ENCODE measurements around the gene HYDIN.
A peak's percentile ranks its signal among the peaks of the same experiment; 100 is the strongest.
"Not testable (repeated sequence)": the region's sequence is repeated elsewhere in the genome, so short reads cannot be mapped to it uniquely, and the experiment has no call there.

HYDIN gene

GRCh38 chr16:71006516-71006915 is 224.0 kb downstream of the HYDIN start:
- not testable (repeated sequence) for H3K56ac ChIP-seq (ENCODE audit: low read length); H4K8ac ChIP-seq (ENCODE audit: low read depth, low read length); H3K4me3 ChIP-seq (ENCODE audit: low read length); H2AK5ac ChIP-seq (ENCODE audit: low read length); H3K36me3 ChIP-seq (ENCODE audit: control insufficient read depth, insufficient read depth, low read length); DNase-seq; H3K79me1 ChIP-seq (ENCODE audit: low read length); H2BK15ac ChIP-seq (replicated peaks; ENCODE audit: low read depth); H2BK5ac ChIP-seq (ENCODE audit: low read length); H3K27ac ChIP-seq (ENCODE audit: low read depth, low read length); H3K27me3 ChIP-seq (ENCODE audit: insufficient read depth, low read length, poor library complexity); H3K4me1 ChIP-seq (ENCODE audit: control insufficient read depth, low read depth, low read length); H3K18ac ChIP-seq (ENCODE audit: low read length); H4K5ac ChIP-seq (ENCODE audit: low read length); H3K4ac ChIP-seq (ENCODE audit: low read depth, low read length); H3K23ac ChIP-seq (ENCODE audit: low read length); H2BK120ac ChIP-seq (ENCODE audit: low read depth, low read length); H3K79me2 ChIP-seq (ENCODE audit: control insufficient read depth, insufficient read depth, low read length); H3K9ac ChIP-seq (ENCODE audit: low read length); H3K4me2 ChIP-seq (ENCODE audit: low read length)
- no CpG with 5 or more reads among the region's 3 CpGs for WGBS (ENCODE audit: extremely low coverage, insufficient coverage, low lambda C conversion rate)

DNA sequence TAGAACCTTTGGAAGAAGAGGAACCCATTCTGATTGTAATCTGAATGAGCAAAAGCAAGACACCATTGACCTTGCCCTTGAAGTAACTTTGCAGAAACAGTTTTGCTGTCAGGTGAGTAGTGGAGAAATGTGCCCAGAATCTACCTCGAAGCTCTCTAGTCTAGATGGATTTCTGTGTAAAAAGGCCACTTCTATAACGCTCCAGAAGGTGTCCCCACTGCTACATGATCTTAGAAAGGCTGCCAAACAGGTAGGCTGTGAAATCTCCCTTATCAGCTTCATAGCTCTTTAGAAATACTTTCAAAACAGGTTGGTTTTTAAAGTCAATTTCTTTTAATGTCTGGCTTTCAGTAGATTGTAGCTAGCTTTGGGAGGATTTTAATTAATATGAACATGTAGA is 230.8 kb downstream of the HYDIN start:
- not testable (repeated sequence) for H3K23ac ChIP-seq (ENCODE audit: low read length); H4K8ac ChIP-seq (ENCODE audit: low read depth, low read length); H3K9ac ChIP-seq (ENCODE audit: low read length); H3K27ac ChIP-seq (ENCODE audit: low read depth, low read length); H2AK5ac ChIP-seq (ENCODE audit: low read length); H3K4me1 ChIP-seq (ENCODE audit: control insufficient read depth, low read depth, low read length); H3K4me3 ChIP-seq (ENCODE audit: low read length); H2BK15ac ChIP-seq (replicated peaks; ENCODE audit: low read depth); H3K79me2 ChIP-seq (ENCODE audit: control insufficient read depth, insufficient read depth, low read length); H3K4ac ChIP-seq (ENCODE audit: low read depth, low read length); H3K36me3 ChIP-seq (ENCODE audit: control insufficient read depth, insufficient read depth, low read length); H3K4me2 ChIP-seq (ENCODE audit: low read length); H2BK120ac ChIP-seq (ENCODE audit: low read depth, low read length); H3K18ac ChIP-seq (ENCODE audit: low read length); H4K5ac ChIP-seq (ENCODE audit: low read length); H3K79me1 ChIP-seq (ENCODE audit: low read length); H3K56ac ChIP-seq (ENCODE audit: low read length); H2BK5ac ChIP-seq (ENCODE audit: low read length); H3K27me3 ChIP-seq (ENCODE audit: insufficient read depth, low read length, poor library complexity)
- DNase-seq = peak; percentile 42
- WGBS (ENCODE audit: extremely low coverage, insufficient coverage, low lambda C conversion rate) = no CpG with 5 or more reads among the region's 2 CpGs

DNA sequence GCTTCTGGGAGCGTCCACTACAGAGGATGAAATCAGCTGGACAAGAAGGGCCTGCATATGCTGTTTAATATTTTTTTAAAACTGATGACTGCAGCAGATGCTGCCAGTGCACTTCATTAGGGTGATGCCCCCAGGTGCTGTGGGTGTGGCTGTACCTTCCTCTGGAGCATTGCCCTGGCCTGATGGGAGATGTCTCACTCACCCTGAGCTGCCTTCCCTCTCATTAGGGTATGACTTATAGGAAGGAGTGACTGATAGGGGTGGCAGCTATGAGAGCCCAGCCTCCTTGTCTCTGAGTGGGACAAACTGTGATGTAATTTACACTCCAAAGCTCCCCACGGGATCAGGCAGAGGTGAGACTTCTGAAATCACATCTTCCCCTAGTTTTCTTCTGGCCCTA is 234.7 kb downstream of the HYDIN start:
- H2BK15ac ChIP-seq (replicated peaks; ENCODE audit: low read depth); H2BK120ac ChIP-seq (ENCODE audit: low read depth, low read length); H3K4me3 ChIP-seq (ENCODE audit: low read length); H4K5ac ChIP-seq (ENCODE audit: low read length); H3K56ac ChIP-seq (ENCODE audit: low read length); H3K79me2 ChIP-seq (ENCODE audit: control insufficient read depth, insufficient read depth, low read length); H2BK5ac ChIP-seq (ENCODE audit: low read length); H3K36me3 ChIP-seq (ENCODE audit: control insufficient read depth, insufficient read depth, low read length); H3K23ac ChIP-seq (ENCODE audit: low read length); H3K9ac ChIP-seq (ENCODE audit: low read length); H3K4me1 ChIP-seq (ENCODE audit: control insufficient read depth, low read depth, low read length); H3K4ac ChIP-seq (ENCODE audit: low read depth, low read length); H3K27ac ChIP-seq (ENCODE audit: low read depth, low read length); H3K18ac ChIP-seq (ENCODE audit: low read length); H4K8ac ChIP-seq (ENCODE audit: low read depth, low read length); H3K79me1 ChIP-seq (ENCODE audit: low read length); DNase-seq; H3K27me3 ChIP-seq (ENCODE audit: insufficient read depth, low read length, poor library complexity); H3K4me2 ChIP-seq (ENCODE audit: low read length); H2AK5ac ChIP-seq (ENCODE audit: low read length): not testable (repeated sequence)
- no CpG with 5 or more reads among the region's 2 CpGs for WGBS (ENCODE audit: extremely low coverage, insufficient coverage, low lambda C conversion rate)

DNA sequence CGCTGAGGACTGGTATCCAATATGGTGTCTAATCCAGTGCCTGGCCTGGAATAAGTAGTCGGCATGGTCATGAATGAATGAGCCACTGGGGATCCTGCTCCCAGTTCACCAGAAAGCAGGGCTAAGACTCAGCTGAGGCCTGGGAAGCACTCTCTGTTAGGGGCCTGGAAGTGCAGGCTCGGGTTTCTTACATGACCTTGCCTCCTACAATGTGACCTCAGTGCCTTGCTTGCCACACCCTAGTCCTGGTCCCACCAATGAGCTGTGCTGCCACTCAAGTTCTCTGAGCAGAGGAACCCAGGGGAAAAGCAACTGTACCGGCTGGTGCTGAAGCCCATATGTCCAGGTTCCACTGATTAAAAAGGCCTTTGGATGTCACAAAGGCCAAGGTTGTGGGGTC is 238.0 kb downstream of the HYDIN start:
- not testable (repeated sequence) for H3K4me1 ChIP-seq (ENCODE audit: control insufficient read depth, low read depth, low read length)

DNA sequence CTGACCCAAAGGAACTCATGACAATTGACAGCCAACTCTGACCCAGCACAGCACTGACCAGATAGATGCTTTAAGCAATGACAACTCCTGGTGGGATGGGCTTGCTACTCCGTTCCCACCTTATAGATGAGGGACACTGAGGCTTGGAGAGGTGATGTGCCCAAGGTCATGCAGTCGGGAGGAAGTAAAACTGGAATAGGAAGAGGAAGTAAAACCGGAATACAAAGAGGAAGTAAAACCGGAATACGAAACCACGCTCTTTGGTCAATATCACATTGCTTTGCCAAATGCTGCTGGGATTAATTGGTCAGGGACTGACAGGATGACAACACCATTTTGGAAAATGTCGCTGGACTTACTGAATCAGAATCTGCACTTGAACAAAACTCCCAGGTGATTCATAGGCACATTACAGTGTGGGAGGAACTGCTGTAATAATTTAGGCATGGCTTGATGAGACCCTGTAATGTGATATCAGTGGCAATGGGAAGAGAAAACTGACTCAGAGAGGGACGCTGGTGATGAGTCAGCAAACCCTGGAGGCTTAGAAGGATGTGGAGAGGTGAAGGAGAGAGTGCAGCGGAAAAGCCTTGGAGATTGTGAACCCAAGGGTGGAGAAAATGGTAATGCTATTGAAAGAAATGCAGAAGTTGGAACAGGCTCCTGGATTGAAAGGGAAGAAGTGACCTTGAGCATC is 243.4 kb downstream of the HYDIN start:
- DNase-seq; H3K9ac ChIP-seq (ENCODE audit: low read length); H2AK5ac ChIP-seq (ENCODE audit: low read length); H3K56ac ChIP-seq (ENCODE audit: low read length); H3K23ac ChIP-seq (ENCODE audit: low read length); H3K4me1 ChIP-seq (ENCODE audit: control insufficient read depth, low read depth, low read length); H4K8ac ChIP-seq (ENCODE audit: low read depth, low read length); H2BK15ac ChIP-seq (replicated peaks; ENCODE audit: low read depth); H3K4me2 ChIP-seq (ENCODE audit: low read length); H3K27me3 ChIP-seq (ENCODE audit: insufficient read depth, low read length, poor library complexity); H3K4me3 ChIP-seq (ENCODE audit: low read length); H3K27ac ChIP-seq (ENCODE audit: low read depth, low read length); H3K79me2 ChIP-seq (ENCODE audit: control insufficient read depth, insufficient read depth, low read length); H3K79me1 ChIP-seq (ENCODE audit: low read length); H3K4ac ChIP-seq (ENCODE audit: low read depth, low read length); H2BK120ac ChIP-seq (ENCODE audit: low read depth, low read length); H4K5ac ChIP-seq (ENCODE audit: low read length); H3K18ac ChIP-seq (ENCODE audit: low read length); H3K36me3 ChIP-seq (ENCODE audit: control insufficient read depth, insufficient read depth, low read length); H2BK5ac ChIP-seq (ENCODE audit: low read length): not testable (repeated sequence)
- WGBS (ENCODE audit: extremely low coverage, insufficient coverage, low lambda C conversion rate) = no CpG with 5 or more reads among the region's 9 CpGs

More for the DNA sequence above, 238.0 kb downstream of the HYDIN start:
- H2BK15ac ChIP-seq (replicated peaks; ENCODE audit: low read depth); DNase-seq; H2AK5ac ChIP-seq (ENCODE audit: low read length); H3K36me3 ChIP-seq (ENCODE audit: control insufficient read depth, insufficient read depth, low read length); H3K27ac ChIP-seq (ENCODE audit: low read depth, low read length); H4K8ac ChIP-seq (ENCODE audit: low read depth, low read length); H4K5ac ChIP-seq (ENCODE audit: low read length); H3K9ac ChIP-seq (ENCODE audit: low read length); H3K4me2 ChIP-seq (ENCODE audit: low read length); H3K79me1 ChIP-seq (ENCODE audit: low read length); H3K4me3 ChIP-seq (ENCODE audit: low read length); H3K27me3 ChIP-seq (ENCODE audit: insufficient read depth, low read length, poor library complexity); H2BK5ac ChIP-seq (ENCODE audit: low read length); H3K79me2 ChIP-seq (ENCODE audit: control insufficient read depth, insufficient read depth, low read length); H3K4ac ChIP-seq (ENCODE audit: low read depth, low read length); H3K18ac ChIP-seq (ENCODE audit: low read length); H3K56ac ChIP-seq (ENCODE audit: low read length); H2BK120ac ChIP-seq (ENCODE audit: low read depth, low read length); H3K23ac ChIP-seq (ENCODE audit: low read length): not testable (repeated sequence)
- no CpG with 5 or more reads among the region's 4 CpGs for WGBS (ENCODE audit: extremely low coverage, insufficient coverage, low lambda C conversion rate)

- H3K79me2 ChIP-seq (ENCODE audit: control insufficient read depth, insufficient read depth, low read length) = not testable (repeated sequence)
- no CpG with 5 or more reads among the region's 6 CpGs for whole genome bisulfite sequencing (ENCODE audit: extremely low coverage, insufficient coverage, low lambda C conversion rate)
Measured at GRCh38 chr16:70984675-70985074, 245.8 kb downstream of the HYDIN start.

More at GRCh38 chr16:70984675-70985074, 245.8 kb downstream of the HYDIN start:
- H3K4ac ChIP-seq (ENCODE audit: low read depth, low read length); H3K79me1 ChIP-seq (ENCODE audit: low read length); H2BK5ac ChIP-seq (ENCODE audit: low read length); H4K8ac ChIP-seq (ENCODE audit: low read depth, low read length); H3K23ac ChIP-seq (ENCODE audit: low read length); H3K27me3 ChIP-seq (ENCODE audit: insufficient read depth, low read length, poor library complexity); H4K5ac ChIP-seq (ENCODE audit: low read length); H3K4me1 ChIP-seq (ENCODE audit: control insufficient read depth, low read depth, low read length); H3K4me2 ChIP-seq (ENCODE audit: low read length); H3K36me3 ChIP-seq (ENCODE audit: control insufficient read depth, insufficient read depth, low read length); H3K56ac ChIP-seq (ENCODE audit: low read length); H3K4me3 ChIP-seq (ENCODE audit: low read length); H3K18ac ChIP-seq (ENCODE audit: low read length); H2BK15ac ChIP-seq (replicated peaks; ENCODE audit: low read depth); H3K9ac ChIP-seq (ENCODE audit: low read length); DNase-seq; H2AK5ac ChIP-seq (ENCODE audit: low read length); H2BK120ac ChIP-seq (ENCODE audit: low read depth, low read length); H3K27ac ChIP-seq (ENCODE audit: low read depth, low read length): not testable (repeated sequence)

All from mesendoderm (in vitro differentiated cells).